Ishikawa (cell line): ENCODE measurements around the gene HOXA11.

ENCODE experiments used
- CEBPB ChIP-seq: IDR thresholded peaks from 2 replicates; pipeline ENCODE4 v1.6.1; 2012
- CREB1 ChIP-seq: IDR thresholded peaks from 2 replicates; pipeline ENCODE4 v1.6.1; 2012; ENCODE audit warnings: low read depth
- EGR1 ChIP-seq: IDR thresholded peaks from 2 replicates; pipeline ENCODE4 v1.6.1; 2012
- EP300 ChIP-seq: IDR thresholded peaks from 2 replicates; pipeline ENCODE4 v1.6.1; 2012; ENCODE audit warnings: borderline replicate concordance
- FOXM1 ChIP-seq: IDR thresholded peaks from 2 replicates; pipeline ENCODE4 v1.6.1; 2012; ENCODE audit warnings: low read depth, borderline replicate concordance
- MAX ChIP-seq: IDR thresholded peaks from 2 replicates; pipeline ENCODE4 v1.6.1; 2012
- NFIC ChIP-seq: IDR thresholded peaks from 2 replicates; pipeline ENCODE4 v1.6.1; 2012
- RAD21 ChIP-seq: IDR thresholded peaks from 2 replicates; pipeline ENCODE4 v1.6.1; 2012; ENCODE audit warnings: low read depth
- TAF1 ChIP-seq: IDR thresholded peaks from 2 replicates; pipeline ENCODE4 v1.6.1; 2012; ENCODE audit warnings: low read depth, mild to moderate bottlenecking
- TCF12 ChIP-seq: IDR thresholded peaks from 2 replicates; pipeline ENCODE4 v1.6.1; 2012; ENCODE audit warnings: low read depth
- USF1 ChIP-seq: IDR thresholded peaks from 2 replicates; pipeline ENCODE4 v1.6.1; 2012
- YY1 ChIP-seq: IDR thresholded peaks from 2 replicates; pipeline ENCODE4 v1.6.1; 2012; ENCODE audit warnings: low read depth

- TF ChIP-seq TAF1 (no peak), YY1 (no peak), NFIC (no peak), RAD21 (no peak), EP300 (no peak), CEBPB (no peak), MAX (no peak), FOXM1 (no peak), EGR1 (no peak), TCF12 (no peak), USF1 (no peak), CREB1 (no peak)
Observed at GRCh38 chr7:27223941-27224575, 39.0 kb upstream of the HOXA11 start.
